ENCODE data around the gene METTL1. TPM values are rescaled to one million over a fixed set of nuclear protein-coding genes. Genes with fewer than 3 reads are reported as not detected.

The METTL1 gene
- total RNA-seq, 1 experiment from 2014 or later: 17.9 TPM

- H3K36me3 ChIP-seq (ENCODE audit: low read depth): no peaks in the 10 kb centered on the region
- BruUV-seq (replicated peaks): no TSS peak
- DNase-seq: no peak
Measured at GRCh38 chr12:57769594-57769993, 2.3 kb downstream of the METTL1 start.

GRCh38 chr12:57767876-57768275 is 4.0 kb downstream of the METTL1 start:
- Histone ChIP-seq H3K4me2 (no peak overlapping the region), H3K4me1 (replicated peaks; ENCODE audit: insufficient read depth) (no peaks in the 10 kb centered on the region; the same call in 1 of the 2 replicates), H3K9me2 (ENCODE audit: insufficient read depth) (no peaks in the 10 kb centered on the region), H3K79me2 (ENCODE audit: low read depth) (peaks cover 11% of the 10 kb centered on the region; the same call in 1 of the 2 replicates), H3K27ac (no peak overlapping the region), H3K9me3 (ENCODE audit: insufficient read depth, low read depth) (no peaks in the 10 kb centered on the region), H3F3A (ENCODE audit: insufficient read depth, low read depth) (peaks cover 7% of the 10 kb centered on the region; the same call in 1 of the 2 replicates), H3K27me3 (ENCODE audit: insufficient read depth, low read depth) (peaks cover 33% of the 10 kb centered on the region), H3K4me3 (no peak overlapping the region), H3K36me3 (ENCODE audit: low read depth) (no peaks in the 10 kb centered on the region), H4K20me1 (ENCODE audit: insufficient read depth) (no peaks in the 10 kb centered on the region; the same call in 1 of the 2 replicates), H2AFZ (no peak overlapping the region)
- intact Hi-C loops (cut with micrococcal nuclease; ENCODE audit: unreplicated experiment): no loop called here
- TF ChIP-seq CTCF (conservative IDR thresholded peaks at IDR 0.05) (no peak), EZH2 (IDR thresholded peaks at IDR 0.05; ENCODE audit: low read depth) (no peak)
- BruUV-seq (replicated peaks): no TSS peak
- CTCF ChIA-PET: no interaction called here
- no peak for DNase-seq
- POLR2A ChIA-PET (ENCODE audit: unreplicated experiment): interaction anchor here (0.5 kb wide), 1 partner anchor 23 kb away, joined by 15 read pairs; the partner anchor contains the start of gene TSPAN31

More at GRCh38 chr12:57769594-57769993, 2.3 kb downstream of the METTL1 start:
- peaks cover 7% of the 10 kb centered on the region; the same call in 1 of the 2 replicates for H3F3A ChIP-seq (ENCODE audit: insufficient read depth, low read depth)
- H3K4me3 ChIP-seq: no peak overlapping the region
- H3K9me2 ChIP-seq (ENCODE audit: insufficient read depth): no peaks in the 10 kb centered on the region
- no peak overlapping the region for H2AFZ ChIP-seq
- peaks cover 8% of the 10 kb centered on the region; the same call in 1 of the 2 replicates for H3K4me1 ChIP-seq (replicated peaks; ENCODE audit: insufficient read depth)
- ChIA-PET CTCF (no interaction called here), POLR2A (ENCODE audit: unreplicated experiment) (no interaction called here)
- no peaks in the 10 kb centered on the region; the same call in 1 of the 2 replicates for H4K20me1 ChIP-seq (ENCODE audit: insufficient read depth)
- H3K79me2 ChIP-seq (ENCODE audit: low read depth): peaks cover 19% of the 10 kb centered on the region
- no peak overlapping the region for H3K27ac ChIP-seq
- intact Hi-C loops (cut with micrococcal nuclease; ENCODE audit: unreplicated experiment): no loop called here
- H3K4me2 ChIP-seq: no peak overlapping the region
- TF ChIP-seq EZH2 (IDR thresholded peaks at IDR 0.05; ENCODE audit: low read depth) (no peak), CTCF (conservative IDR thresholded peaks at IDR 0.05) (no peak)
- H3K9me3 ChIP-seq (ENCODE audit: insufficient read depth, low read depth): no peaks in the 10 kb centered on the region
- peaks cover 21% of the 10 kb centered on the region for H3K27me3 ChIP-seq (ENCODE audit: insufficient read depth, low read depth)

- DNase-seq: no peak
- intact Hi-C loops (cut with micrococcal nuclease; ENCODE audit: unreplicated experiment): no loop called here
- TF ChIP-seq CTCF (conservative IDR thresholded peaks at IDR 0.05) (no peak), EZH2 (IDR thresholded peaks at IDR 0.05; ENCODE audit: low read depth) (no peak)
- Histone ChIP-seq H3K36me3 (ENCODE audit: low read depth) (no peaks in the 10 kb centered on the region), H2AFZ (no peak overlapping the region), H3K79me2 (ENCODE audit: low read depth) (peaks cover 11% of the 10 kb centered on the region; the same call in 1 of the 2 replicates), H4K20me1 (ENCODE audit: insufficient read depth) (no peaks in the 10 kb centered on the region; the same call in 1 of the 2 replicates), H3K27ac (no peak overlapping the region), H3K27me3 (ENCODE audit: insufficient read depth, low read depth) (peaks cover 33% of the 10 kb centered on the region), H3K4me3 (no peak overlapping the region), H3K9me3 (ENCODE audit: insufficient read depth, low read depth) (no peaks in the 10 kb centered on the region), H3K4me1 (replicated peaks; ENCODE audit: insufficient read depth) (no peaks in the 10 kb centered on the region; the same call in 1 of the 2 replicates), H3K4me2 (no peak overlapping the region), H3K9me2 (ENCODE audit: insufficient read depth) (no peaks in the 10 kb centered on the region), H3F3A (ENCODE audit: insufficient read depth, low read depth) (peaks cover 6% of the 10 kb centered on the region; the same call in 1 of the 2 replicates)
- no TSS peak for BruUV-seq (replicated peaks)
- ChIA-PET POLR2A (ENCODE audit: unreplicated experiment) (interaction anchor here (0.5 kb wide), 1 partner anchor 23 kb away, joined by 15 read pairs; the partner anchor contains the start of gene TSPAN31), CTCF (no interaction called here)
Measured at GRCh38 chr12:57767305-57767698, 4.6 kb downstream of the METTL1 start.

All from PC-9 (cell line).